ENCODE measurements around the gene ZNF76. TPM values are rescaled to one million over a fixed set of nuclear protein-coding genes. Genes with fewer than 3 reads are reported as not detected.

Gene ZNF76
- total and polyA plus RNA-seq, 2 of the 13 experiments (the other 11 are each of a cell fraction or from before 2014, with no cell fraction given): 13.2 to 26.4 TPM

- TF ChIP-seq PBX2 (CRISPR knock-in tag; IDR thresholded peaks at IDR 0.05) (no peak), SCMH1 (CRISPR knock-in tag; IDR thresholded peaks at IDR 0.05; ENCODE audit: borderline replicate concordance) (no peak), RARG (CRISPR knock-in tag; IDR thresholded peaks at IDR 0.05; ENCODE audit: low read depth) (peak; percentile 51; the same call in 1 of the 2 replicates), ZMYM2 (CRISPR knock-in tag; IDR thresholded peaks at IDR 0.05) (peak; percentile 78), NFYB (CRISPR knock-in tag; IDR thresholded peaks at IDR 0.05) (no peak), TIGD3 (CRISPR knock-in tag; IDR thresholded peaks at IDR 0.05; ENCODE audit: borderline replicate concordance) (peak; percentile 88; the same call in 1 of the 2 replicates), ZNF646 (CRISPR knock-in tag; IDR thresholded peaks at IDR 0.05) (no peak; the same call in 1 of the 2 replicates), ZNF616 (CRISPR knock-in tag; IDR thresholded peaks at IDR 0.05; ENCODE audit: low read depth) (peak; percentile 86), SNAPC2 (CRISPR knock-in tag; IDR thresholded peaks at IDR 0.05) (no peak), SOX6 (IDR thresholded peaks at IDR 0.05) (no peak), SOX6 (CRISPR knock-in tag; IDR thresholded peaks at IDR 0.05) (peak; percentile 41), ZFP1 (CRISPR knock-in tag; IDR thresholded peaks at IDR 0.05) (no peak), KAT2B (IDR thresholded peaks at IDR 0.05; ENCODE audit: borderline replicate concordance, low read depth, low read length) (no peak), NR2F1 (CRISPR knock-in tag; IDR thresholded peaks at IDR 0.05) (no peak), ZNF691 (CRISPR knock-in tag; IDR thresholded peaks at IDR 0.05; ENCODE audit: borderline replicate concordance, low read depth) (peak; percentile 91; the same call in 1 of the 2 replicates), ZNF296 (CRISPR knock-in tag; conservative IDR thresholded peaks at IDR 0.05) (no peak)
Measured at GRCh38 chr6:35318196-35319171, 58.9 kb downstream of the ZNF76 start (continued).
